Adrenal gland (tissue), 12 donors: Measurements from ENCODE around the gene OR2B6. TPM values are rescaled to one million over a fixed set of nuclear protein-coding genes. Genes with fewer than 3 reads are reported as not detected.

Source experiments
- DNase-seq, 7 donors: peaks; one replicate each; pipeline ENCODE4 v3.0.0-alpha.2; 2019 to 2020
- H3K27ac ChIP-seq, 5 donors: fragments of 200-600 bp; sonication (generic) in 4 of 5; 1 replicate in 3 of 5; 2 replicates in 2 of 5; pipeline versions ENCODE4 v1.5.1 to v1.8.0; 2016 to 2020; ENCODE audit warnings: mild to moderate bottlenecking in 1 of 5
- H3K27me3 ChIP-seq: fragments of 200-600 bp; 2 replicates; pipeline ENCODE4 v1.8.0; 2021
- H3K36me3 ChIP-seq, 2 donors: fragments of 200-600 bp; replicated peaks in 1 of 2; 1 replicate in 1 of 2; 2 replicates in 1 of 2; pipeline versions ENCODE4 v1.5.1 to v1.8.0; 2018 to 2022
- H3K4me1 ChIP-seq, 2 donors: fragments of 200-600 bp; replicated peaks in 1 of 2; 1 replicate in 1 of 2; 2 replicates in 1 of 2; pipeline versions ENCODE4 v1.5.1 to v1.8.0; 2018 to 2021
- H3K4me3 ChIP-seq, 4 donors: fragments of 200-600 bp; sonication (generic) in 3 of 4; one replicate each; pipeline ENCODE4 v1.5.1; 2016 to 2018
- H3K9me3 ChIP-seq, 3 donors: fragments of 200-600 bp; sonication (generic) in 1 of 3; replicated peaks in 1 of 3; 1 replicate in 2 of 3; 2 replicates in 1 of 3; pipeline versions ENCODE4 v1.5.1 to v1.8.0; 2016 to 2021
- POLR2A ChIP-seq, 2 donors: fragments of 450-650 bp; IDR thresholded peaks; one replicate each; pipeline ENCODE4 v1.6.1; 2017; ENCODE audit warnings: antibody characterized with exemption in 2 of 2, mild to moderate bottlenecking in 2 of 2, moderate library complexity in 1 of 2
- WGBS, 4 donors: extraction: QIAGEN DNeasy Blood & Tissue Kit in 2 of 4; methylation state at CpG; one replicate each; pipeline versions ENCODE4 v1.1.5 to v1.1.7; 2013 to 2017; 5-methylcytosine and 5-hydroxymethylcytosine counted together
- intact Hi-C, 2 donors: fragments of 100-400 bp; cut with DNase I; formaldehyde crosslinking; loops; one replicate each; pipeline versions ENCODE4 v1.14.1 to v1.15.0; 2022 to 2023
- polyA plus RNA-seq, 3 donors: library from polyadenylated mRNA; stranded (reverse); fragments of 200-250 nt in 2 of 3; fragments of 350-450 nt in 1 of 3; fragmentation: Illumina TruSeq in 1 of 3; extraction: RNeasy Lipid Tissue Mini Kit (QIAGEN cat#74804) in 1 of 3; gene quantifications; one replicate each; pipeline ENCODE4 v1.2.3, GENCODE V29; 2013 to 2014
- total RNA-seq, 9 donors: library from RNA; depleted of rRNA in 4 of 9; stranded (reverse); fragments of >200 nt in 4 of 9; fragments of 120-200 nt in 1 of 9; fragmentation: NEBNext Ultra II Directional in 1 of 9; extraction: Animal tissue kit (Norgen Biotek cat#: 25700) in 1 of 9; gene quantifications; one replicate each; pipeline versions ENCODE4 v1.1.0 to v1.2.4, GENCODE V29; 2013 to 2023
- TF ChIP-seq, protein P1 (sequence below), 6 experiments: fragments of 450-650 bp in 4 of 6; fragments of 200-600 bp in 2 of 6; sonication (generic) in 1 of 6; IDR thresholded peaks; 1 replicate in 5 of 6; 2 replicates in 1 of 6; pipeline versions ENCODE4 v1.5.1 to v1.8.0; 2016 to 2021; ENCODE audit warnings: antibody characterized with exemption in 6 of 6, mild to moderate bottlenecking in 2 of 6, moderate library complexity in 1 of 6
- donor health status: healthy with polysubstance abuse.
- donor health status: Bipolar disorder and iron deficiency.
- donor health status: DM: yes; HTN: yes; CAD: no.
- donor health status: DM: no; HTN: no; CAD: no.
- donor health status: DM: no; HTN: no; CAD: no.
- donor health status: DM: yes; HTN: yes; CAD: no.

OR2B6 gene
- total and polyA plus RNA-seq, 12 donors = 0.22 TPM; not detected in 11

- WGBS, 4 donors = 31 to 42% (median 36%) methylated on average over 2 of the region's 2 CpGs
- Histone ChIP-seq H3K27me3 (peaks cover 4% of the 10 kb centered on the region), H3K36me3 (no peaks in the 10 kb centered on the region), H3K4me3 (no peak overlapping the region), H3K9me3 (no peaks in the 10 kb centered on the region), H3K27ac (no peak overlapping the region), H3K4me1 (no peaks in the 10 kb centered on the region)
- intact Hi-C loops = no loop called here
- TF ChIP-seq, protein P1, sequence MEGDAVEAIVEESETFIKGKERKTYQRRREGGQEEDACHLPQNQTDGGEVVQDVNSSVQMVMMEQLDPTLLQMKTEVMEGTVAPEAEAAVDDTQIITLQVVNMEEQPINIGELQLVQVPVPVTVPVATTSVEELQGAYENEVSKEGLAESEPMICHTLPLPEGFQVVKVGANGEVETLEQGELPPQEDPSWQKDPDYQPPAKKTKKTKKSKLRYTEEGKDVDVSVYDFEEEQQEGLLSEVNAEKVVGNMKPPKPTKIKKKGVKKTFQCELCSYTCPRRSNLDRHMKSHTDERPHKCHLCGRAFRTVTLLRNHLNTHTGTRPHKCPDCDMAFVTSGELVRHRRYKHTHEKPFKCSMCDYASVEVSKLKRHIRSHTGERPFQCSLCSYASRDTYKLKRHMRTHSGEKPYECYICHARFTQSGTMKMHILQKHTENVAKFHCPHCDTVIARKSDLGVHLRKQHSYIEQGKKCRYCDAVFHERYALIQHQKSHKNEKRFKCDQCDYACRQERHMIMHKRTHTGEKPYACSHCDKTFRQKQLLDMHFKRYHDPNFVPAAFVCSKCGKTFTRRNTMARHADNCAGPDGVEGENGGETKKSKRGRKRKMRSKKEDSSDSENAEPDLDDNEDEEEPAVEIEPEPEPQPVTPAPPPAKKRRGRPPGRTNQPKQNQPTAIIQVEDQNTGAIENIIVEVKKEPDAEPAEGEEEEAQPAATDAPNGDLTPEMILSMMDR (IDR thresholded peaks at IDR 0.05) = no peak
- TF ChIP-seq POLR2A (IDR thresholded peaks at IDR 0.05) = no peak
- no peak for DNase-seq
Observed at GRCh38 chr6:27994616-27995015, 37.6 kb downstream of the OR2B6 start.

DNA sequence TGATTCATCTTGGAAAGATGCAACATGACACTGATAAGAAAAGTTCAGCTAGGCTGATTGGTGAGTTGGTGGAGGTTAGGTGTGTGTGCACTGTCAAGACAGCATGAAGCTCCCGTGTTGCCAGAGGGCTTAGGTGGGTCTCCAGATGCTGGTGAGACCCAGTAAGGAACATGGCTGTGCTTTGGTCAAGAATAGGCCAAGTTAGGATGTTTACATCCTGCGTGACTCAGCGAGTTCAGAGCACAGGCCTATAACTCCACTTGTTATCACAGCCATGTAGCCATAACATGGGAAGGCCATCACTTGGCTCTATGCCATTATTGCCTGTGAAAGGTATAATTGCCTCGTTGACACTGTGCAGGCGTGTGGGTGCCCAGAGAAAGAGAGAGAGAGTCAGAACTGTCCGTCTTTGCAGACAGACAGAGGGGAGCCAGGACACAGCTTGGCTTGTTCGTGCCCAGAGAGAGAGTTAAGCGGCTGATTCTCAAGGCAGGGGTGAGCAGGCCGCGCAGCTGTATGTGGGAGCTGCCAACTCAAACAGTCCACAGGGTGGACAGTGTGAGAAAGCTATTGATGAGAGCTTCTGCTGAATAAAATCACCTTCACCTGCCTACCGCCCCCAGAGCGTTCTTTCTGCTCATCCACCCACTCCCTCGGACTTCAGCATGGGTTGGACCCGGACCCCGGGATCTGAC, 43.5 kb downstream of the OR2B6 start:
- WGBS, 4 donors = 70 to 85% (median 82%) methylated on average over 14 to 15 of the region's 15 CpGs

GRCh38 chr6:28001351-28001750, 44.3 kb downstream of the OR2B6 start:
- no peaks in the 10 kb centered on the region for H3K27me3 ChIP-seq
- WGBS, 4 donors = 66 to 86% (median 74%) methylated on average over 11 to 15 of the region's 15 CpGs
- no peak for DNase-seq
- intact Hi-C loops = no loop called here
- no peaks in the 10 kb centered on the region for H3K4me1 ChIP-seq
- H3K4me3 ChIP-seq = no peak overlapping the region
- no peak overlapping the region for H3K27ac ChIP-seq
- H3K36me3 ChIP-seq = no peaks in the 10 kb centered on the region
- no peak for TF ChIP-seq POLR2A (IDR thresholded peaks at IDR 0.05)
- TF ChIP-seq, protein P1 (IDR thresholded peaks at IDR 0.05) = no peak
- H3K9me3 ChIP-seq = no peaks in the 10 kb centered on the region

More for the DNA sequence above, 43.5 kb downstream of the OR2B6 start:
- intact Hi-C loops = no loop called here
- DNase-seq = no peak
- Histone ChIP-seq H3K4me1 (no peaks in the 10 kb centered on the region), H3K36me3 (no peaks in the 10 kb centered on the region), H3K27me3 (peaks cover 4% of the 10 kb centered on the region), H3K9me3 (no peaks in the 10 kb centered on the region), H3K27ac (no peak overlapping the region), H3K4me3 (no peak overlapping the region)
- no peak for TF ChIP-seq POLR2A (IDR thresholded peaks at IDR 0.05)
- TF ChIP-seq, protein P1 (IDR thresholded peaks at IDR 0.05) = no peak

DNA sequence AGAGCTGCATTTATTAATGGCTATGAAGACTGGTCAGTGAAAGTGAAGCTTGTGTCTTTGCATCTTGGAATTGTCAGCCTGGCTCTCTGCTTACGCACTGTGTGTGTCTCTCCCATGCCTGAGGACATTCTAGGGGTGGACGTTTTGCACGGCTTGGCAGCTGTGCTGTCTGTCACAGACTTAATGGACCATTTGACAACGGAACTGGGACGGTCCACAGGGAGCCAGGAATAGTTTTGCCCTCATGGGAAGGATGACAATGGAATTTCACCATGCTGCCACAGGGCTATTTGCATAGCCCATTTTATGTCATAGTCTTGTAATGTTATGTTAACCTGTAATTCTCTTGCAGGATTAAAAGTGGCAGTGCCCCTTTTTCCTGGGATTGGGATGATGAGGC, 44.7 kb downstream of the OR2B6 start:
- H3K9me3 ChIP-seq = no peaks in the 10 kb centered on the region
- H3K27me3 ChIP-seq = no peaks in the 10 kb centered on the region
- H3K27ac ChIP-seq = no peak overlapping the region
- no peak for DNase-seq
- H3K4me1 ChIP-seq = no peaks in the 10 kb centered on the region
- no peak overlapping the region for H3K4me3 ChIP-seq
- no peaks in the 10 kb centered on the region for H3K36me3 ChIP-seq
- WGBS, 4 donors = 41 to 72% (median 66%) methylated on average over 5 of the region's 5 CpGs
- intact Hi-C loops = no loop called here
- no peak for TF ChIP-seq POLR2A (IDR thresholded peaks at IDR 0.05)
- TF ChIP-seq, protein P1 (IDR thresholded peaks at IDR 0.05) = no peak
